GM21390 (cell line): ENCODE results near the gene PELI2.
A peak's percentile ranks its signal among the peaks of the same experiment; 100 is the strongest.

Experiments used
- ATAC-seq: cut with Tn5 transposase; IDR thresholded peaks from one replicate; pipeline ENCODE4 v1.9.1; 2021; ENCODE audit not compliant: unreplicated experiment

Gene PELI2, protein sequence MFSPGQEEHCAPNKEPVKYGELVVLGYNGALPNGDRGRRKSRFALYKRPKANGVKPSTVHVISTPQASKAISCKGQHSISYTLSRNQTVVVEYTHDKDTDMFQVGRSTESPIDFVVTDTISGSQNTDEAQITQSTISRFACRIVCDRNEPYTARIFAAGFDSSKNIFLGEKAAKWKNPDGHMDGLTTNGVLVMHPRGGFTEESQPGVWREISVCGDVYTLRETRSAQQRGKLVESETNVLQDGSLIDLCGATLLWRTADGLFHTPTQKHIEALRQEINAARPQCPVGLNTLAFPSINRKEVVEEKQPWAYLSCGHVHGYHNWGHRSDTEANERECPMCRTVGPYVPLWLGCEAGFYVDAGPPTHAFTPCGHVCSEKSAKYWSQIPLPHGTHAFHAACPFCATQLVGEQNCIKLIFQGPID

DNA sequence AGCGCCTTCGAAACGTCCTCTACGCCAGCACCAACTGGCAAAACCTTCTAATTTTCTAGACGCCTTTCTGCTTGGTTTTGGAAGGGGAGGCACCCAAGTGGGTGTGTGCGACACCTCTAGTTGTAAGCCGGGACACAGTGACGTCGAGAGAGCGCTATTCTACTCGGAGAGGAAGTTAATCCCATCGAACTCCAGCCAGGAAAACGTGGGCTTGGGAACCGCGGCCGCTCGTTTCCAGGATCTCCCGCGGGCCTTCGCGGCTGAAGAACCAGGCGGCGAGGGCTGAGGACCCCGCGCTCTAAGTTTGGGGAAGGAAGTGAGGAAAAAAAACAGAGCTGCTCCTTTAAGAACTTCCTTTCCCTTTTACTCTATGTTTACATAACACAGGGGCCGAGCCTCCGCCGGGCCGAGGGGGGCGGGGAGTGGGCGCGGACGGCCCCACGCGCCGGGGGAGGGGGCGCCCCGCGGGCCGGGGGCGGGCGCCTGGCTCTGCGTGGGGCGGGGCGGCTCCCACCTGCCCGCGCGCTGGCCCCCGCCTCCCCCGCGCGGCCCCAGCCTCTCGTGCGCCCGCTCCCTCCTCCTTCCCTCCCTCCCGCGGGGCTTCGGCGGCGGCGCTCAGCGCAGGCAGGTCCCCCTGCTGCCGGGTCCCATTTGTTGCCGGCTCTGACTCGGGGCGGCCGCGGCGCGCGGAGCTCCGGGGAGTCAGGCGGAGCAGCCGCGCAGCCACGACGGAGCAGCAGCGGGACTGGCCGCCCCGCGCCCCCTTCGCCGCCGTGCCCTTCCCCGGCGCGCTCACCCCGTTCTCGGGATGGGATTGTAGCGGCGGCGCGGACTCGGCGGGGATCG lies at the start of gene PELI2:
TSS of gene PELI2 (plus strand) at position 647 of the 846 bp plus-strand sequence. CDS start 250 bp downstream, outside the sequence.
- peak; percentile 81 for ATAC-seq

DNA sequence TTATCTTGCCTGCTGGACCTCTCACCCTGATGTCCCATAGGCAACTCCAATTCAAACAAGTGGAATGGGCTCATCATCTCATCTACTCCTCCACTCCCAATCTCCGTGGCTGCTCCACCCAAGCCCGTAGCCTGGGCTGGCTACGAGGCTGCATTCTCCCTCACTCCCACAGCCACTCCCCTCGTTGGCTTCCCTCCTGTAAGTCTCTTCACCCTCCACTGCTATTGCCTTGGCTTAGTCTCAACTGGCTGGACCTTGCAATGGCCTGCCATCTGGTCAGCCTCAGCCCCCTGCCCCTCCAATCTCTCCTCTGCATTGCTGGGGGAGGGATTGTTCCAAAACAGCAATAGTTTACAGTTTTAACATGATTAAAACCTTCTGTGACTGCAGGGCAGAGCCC lies 44.4 kb upstream of the PELI2 start:
- ATAC-seq, result no peak

DNA sequence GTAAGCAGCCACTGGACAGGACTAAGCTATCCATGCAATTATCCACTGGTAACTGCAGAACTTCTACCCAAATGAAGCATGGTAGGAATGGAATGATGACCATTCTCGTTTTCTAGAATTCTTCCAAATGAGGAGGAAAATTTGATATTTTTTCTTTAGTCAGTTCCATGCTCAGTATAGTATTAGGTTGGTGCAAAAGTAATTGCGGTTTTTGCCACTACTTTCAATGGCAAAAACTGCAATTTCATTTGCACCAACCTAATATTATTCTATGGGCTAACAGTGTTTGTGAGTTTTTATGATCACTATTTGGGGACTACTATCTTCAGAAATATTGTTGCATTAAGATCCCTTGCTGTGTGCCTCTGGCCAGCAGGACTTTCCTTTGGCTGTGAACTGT lies 42.9 kb upstream of the PELI2 start:
- ATAC-seq, result no peak

DNA sequence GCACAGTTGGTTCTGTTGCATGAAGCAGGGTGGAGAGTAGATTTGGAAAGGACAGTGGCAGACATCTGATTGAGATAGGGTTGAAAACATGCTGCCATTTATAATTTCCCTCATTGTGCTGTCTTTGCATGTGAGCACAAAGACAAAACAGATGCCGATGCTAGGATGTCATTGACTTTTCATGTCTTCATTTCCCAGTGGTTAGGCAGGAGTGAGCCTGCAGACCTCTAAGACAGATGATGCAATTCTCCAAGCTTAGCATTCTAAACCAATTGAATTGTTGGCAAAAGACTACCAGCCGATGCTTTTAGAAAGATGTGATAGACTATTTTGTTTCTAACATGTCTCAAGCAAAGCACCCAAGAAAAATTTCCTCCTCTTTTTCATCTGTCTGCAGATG lies 37.1 kb upstream of the PELI2 start:
- no peak for ATAC-seq

DNA sequence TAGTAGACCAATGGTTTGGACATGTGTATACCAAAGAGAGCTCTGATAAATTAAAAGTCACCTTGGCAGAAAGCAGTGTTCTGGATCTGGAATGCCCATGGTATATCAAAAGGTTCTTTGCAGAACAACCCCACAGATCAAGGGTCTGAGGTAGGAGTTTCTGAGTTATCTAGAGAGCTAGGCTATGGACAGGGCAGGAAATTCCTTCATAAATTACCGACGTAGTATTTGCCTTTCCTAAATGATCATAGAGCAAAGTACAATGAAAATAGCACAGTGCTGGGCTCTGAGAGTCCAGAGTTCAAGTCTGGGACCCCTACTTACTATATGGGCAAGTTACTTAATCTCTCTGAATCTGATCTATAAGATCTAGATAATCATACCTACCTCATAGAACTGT lies 35.3 kb upstream of the PELI2 start:
- ATAC-seq, result no peak

DNA sequence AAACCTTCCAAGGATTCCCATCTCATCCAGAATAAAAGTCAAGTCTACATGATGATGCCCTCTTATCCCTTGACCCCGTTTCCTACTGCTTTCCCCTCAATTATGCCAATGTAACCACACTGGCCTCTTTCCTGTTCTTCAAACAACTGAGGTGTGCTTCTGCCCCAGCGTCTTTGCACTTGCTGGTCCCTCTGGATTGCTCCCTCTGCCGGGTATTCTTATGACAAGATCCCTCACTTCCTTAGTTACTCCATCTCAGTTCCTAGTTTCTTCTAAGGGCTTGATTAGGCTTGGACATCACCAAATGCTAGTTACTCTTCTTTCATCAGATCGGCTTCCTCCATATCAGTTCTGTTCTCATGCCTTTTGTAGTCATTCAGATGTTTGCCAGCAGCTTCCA lies 32.7 kb upstream of the PELI2 start:
- ATAC-seq, result no peak

DNA sequence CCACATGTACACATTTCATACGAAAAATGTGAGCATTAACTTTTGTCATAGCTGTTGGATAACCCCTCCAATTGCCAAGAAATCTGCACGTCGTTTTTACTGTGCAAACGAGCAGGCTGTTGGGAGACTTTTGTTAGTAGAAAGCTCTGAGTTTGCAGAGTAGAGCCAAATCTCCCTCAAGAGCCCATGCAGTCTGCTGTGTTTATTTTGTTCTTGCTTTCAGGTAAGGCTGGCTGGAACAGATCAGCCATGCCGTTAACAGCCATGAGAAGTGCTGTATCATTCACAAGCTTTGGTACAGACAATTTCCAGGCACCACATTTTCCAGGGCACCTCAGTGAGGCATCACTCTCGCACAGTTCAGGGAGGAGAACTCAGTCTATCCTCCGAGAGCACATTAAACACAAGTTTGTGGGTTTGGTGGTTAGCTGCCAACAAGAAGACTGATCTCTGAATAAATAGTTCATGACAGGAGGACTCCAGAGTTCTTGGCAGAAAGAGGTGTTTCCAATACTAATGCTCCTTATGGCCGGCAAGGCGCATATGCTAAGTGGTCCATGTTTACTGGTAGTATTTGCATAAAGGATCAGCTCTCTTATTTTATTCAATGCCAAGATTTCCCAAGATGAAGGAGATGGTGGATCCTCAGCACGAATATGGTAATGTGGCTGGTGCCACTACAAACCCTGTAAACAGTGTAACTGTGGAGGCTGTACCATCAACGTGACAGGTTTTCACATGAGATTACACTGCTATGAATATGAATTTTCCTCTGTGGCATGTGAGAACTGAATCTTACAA lies 30.3 kb upstream of the PELI2 start:
- no peak for ATAC-seq

DNA sequence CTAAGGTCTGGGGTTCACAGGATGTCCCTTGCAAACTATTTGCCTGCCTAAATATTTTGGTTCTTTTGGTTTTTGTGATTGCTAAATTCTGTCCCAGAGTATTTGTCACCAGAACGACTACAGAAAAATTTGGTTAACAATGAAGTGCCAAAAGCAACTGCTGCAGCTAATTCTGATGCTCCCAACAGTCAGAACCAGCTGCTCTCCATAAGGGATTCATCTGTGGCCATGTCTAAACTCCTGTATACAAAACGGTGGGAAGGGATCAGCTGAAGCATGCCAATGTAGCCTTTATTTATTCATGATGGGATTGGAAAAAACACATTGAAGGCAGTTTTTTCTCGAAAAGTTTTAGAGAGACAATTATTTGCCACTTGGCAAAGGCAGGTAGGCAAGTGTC lies 29.3 kb upstream of the PELI2 start:
- ATAC-seq, result no peak

DNA sequence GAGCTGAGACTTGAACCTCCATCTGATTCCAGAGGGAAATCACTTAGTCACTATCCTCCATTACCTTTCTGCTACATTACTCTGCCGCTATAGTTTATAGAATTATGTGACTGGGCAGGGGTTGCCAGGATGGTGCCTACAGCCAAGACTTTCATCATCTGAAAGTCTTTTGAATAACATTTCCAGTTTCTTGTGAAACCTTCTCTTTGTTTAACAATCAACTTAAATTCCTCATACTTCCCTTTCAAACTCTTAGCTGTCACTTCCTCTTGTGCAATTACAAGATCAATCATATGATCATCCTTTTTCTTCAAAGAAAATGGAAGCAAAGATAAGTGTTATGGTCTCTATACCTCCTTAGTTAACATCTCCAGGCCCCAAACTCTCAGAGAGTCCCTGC lies 25.4 kb upstream of the PELI2 start:
- ATAC-seq, result no peak

DNA sequence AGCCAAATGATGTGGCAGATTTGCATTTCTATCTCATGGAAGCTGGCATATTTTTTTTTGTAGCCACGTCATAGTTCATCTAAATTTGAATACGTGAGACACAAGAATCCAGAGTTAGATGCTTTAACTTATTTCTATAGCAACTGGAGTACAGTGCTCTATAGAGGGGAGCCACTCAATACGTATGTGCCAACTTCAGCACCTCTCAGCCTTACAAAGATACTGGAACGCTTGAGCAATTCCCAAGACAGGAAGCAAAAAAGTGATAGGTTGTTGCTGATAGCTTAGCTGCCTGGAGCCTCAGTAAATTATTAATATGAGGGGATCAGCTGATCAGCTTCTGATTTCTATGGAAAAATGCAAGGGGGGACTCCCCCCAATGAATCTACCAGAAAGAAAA lies 24.1 kb upstream of the PELI2 start:
- ATAC-seq, result no peak

DNA sequence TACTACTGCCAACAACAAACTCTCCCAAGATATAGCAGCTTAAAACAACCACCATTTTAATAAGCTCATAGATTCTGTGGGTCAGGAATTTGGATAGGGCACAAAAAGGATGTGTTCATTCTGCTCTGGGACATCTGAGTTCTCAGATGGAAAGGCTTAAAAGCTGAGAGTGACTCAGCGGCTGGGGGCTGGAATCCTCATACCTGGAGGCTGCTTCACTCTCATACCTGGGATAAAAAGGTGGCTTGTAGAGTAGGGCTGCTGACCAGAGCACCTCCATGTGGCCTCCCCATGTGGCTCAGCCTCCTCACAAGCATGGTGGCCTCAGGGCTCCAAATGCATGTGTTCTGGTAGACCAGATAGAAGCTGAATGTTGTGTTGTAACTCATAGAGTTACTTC lies 20.2 kb upstream of the PELI2 start:
- ATAC-seq, result no peak

DNA sequence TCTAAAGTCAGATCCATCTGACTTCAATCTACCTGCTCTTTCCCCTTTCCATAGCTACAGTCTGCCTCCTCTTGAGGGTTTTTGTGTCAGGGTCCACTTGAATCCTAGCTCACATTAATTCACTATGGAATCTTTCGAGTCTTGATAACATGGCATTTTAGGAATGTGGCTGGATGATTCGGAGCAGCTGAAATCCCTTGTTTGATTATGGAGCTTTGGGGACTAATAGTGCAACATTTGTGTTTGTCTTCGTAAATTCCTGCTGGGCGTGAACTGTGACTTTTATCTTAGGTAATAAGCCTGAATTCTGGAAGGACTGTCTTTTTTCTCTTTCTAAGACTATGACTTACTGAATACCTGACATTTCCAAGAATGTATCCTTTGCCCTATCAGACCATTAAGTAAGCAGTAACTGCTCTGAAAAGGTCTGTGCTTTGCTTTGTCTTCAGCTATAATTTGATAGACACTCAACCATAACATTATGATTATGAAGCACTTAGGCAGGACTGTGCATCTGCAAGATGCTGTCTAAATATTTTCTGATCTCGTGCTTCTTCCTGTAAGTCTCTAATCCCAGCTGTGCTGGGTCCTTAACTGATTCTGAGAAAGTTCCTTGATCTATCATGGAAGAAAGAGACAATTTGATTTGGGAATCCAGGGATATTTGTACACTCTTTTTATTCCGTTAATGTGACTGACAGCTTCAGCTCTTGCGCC lies 19.0 kb upstream of the PELI2 start:
- no peak for ATAC-seq

DNA sequence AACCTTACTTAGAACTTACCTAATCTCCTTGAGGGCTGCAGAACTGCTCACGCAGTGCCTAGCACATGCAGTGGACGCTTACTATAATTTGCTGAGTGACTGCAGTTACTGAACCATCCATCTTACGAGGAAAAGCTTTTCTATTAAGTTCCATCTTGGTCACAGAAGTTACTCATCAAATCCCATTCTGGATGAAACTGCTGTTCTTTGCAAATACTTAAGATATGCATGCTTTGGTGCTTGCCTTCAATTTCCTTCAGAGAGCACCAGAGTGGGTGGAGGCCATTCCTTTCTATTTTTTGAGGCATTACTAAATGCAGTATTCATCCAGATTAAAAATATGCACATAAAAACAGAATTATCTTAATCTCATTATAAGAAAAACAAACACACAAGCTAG lies 17.7 kb upstream of the PELI2 start:
- ATAC-seq, result no peak

DNA sequence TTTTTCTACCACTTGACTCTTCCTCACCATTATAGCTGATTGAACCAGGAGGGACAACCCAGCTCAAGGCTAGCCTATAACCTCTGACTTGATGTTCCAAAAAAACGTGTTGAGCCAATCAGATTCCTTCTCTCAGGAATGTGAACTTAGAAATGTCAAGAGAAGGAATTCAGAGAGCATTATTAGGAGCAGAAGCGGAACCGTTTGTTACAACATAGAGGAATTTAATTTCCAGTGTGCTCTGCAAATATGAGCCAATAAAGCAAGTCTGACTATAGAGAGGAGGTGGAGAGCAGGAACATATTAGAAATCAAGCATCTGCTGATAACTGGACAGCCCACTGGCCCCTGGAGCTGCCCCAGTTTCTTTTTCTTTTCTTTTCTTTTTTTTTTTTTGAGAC lies 15.3 kb upstream of the PELI2 start:
- no peak for ATAC-seq

DNA sequence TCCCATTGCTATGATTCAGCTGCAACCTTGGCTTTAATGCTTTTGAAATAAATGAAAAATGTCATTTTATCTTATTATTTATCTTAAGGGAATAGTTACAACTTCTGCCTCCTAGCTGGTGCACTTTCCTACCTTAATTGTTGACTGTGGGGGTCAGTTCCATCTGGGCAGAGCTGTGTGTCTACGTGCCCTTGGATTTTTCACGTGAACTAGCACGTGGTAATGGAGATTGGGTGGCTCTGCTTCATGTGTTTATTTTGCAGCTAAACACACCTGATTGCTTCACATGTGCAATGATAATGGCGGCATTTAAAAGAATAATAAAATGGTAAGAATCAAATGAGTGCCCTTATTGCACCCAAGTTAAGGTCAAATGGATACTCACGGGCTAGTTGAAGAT lies 10.6 kb upstream of the PELI2 start:
- no peak for ATAC-seq

DNA sequence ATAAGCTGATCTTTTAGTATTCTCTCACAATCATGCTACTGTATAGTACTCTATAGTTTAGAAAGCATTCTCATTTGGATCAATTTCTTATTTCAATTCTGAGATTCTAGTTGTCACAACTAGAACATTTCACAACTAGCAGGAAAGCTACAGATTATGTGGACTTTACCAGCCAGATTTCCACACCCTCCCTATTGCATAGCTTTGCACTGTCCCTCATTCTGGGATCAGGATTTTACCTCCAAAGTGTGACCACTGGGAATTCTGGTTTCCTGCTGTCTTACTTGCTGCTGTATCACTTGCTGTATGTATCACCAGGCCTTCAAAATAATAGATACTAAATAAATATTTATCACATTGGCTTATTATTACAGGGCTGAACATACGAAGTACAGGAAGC lies 10.2 kb upstream of the PELI2 start:
- no peak for ATAC-seq

DNA sequence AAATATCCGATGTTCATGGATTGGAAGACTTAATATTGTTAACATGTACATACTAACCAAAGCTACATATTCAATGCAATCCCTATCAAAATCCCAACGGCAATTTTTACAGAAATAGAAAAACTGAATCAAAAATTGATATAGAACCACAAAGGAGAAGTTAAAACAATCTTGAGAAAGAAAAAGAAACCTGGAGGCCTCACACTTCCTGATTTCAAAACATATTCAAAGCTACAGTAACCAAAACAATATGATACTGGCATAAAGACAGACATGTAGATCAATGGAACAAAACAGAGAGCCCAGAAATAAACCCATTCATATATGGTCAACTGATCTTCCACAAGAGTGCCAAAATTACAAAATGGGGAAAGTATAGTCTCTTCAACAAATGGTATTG lies 5.4 kb upstream of the PELI2 start:
- ATAC-seq, result no peak

DNA sequence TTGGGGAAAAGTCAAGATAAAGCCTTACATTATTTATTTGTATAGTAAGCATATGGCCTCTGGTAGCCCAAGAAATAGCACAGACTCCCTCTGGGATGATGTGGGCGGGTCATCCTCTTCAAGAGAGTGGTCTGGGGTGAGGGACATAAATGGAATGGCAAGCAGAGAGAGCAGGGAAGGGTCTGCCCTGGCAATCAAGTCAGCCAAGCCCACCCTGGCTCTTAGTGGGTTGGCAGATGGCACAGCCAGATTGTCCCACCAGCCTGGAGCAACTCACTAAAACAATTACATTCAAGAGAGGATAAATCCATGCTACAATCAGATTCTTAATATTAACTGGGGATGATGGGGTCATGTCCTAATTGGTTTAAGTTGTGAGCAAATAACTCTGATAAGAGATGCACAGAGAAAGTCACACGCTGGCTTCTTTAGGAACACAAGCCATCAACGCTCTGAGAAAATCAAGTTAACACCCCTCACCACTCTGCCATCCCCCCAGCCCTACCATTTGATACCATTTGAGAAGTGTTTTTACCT lies 2.8 kb upstream of the PELI2 start:
- no peak for ATAC-seq

DNA sequence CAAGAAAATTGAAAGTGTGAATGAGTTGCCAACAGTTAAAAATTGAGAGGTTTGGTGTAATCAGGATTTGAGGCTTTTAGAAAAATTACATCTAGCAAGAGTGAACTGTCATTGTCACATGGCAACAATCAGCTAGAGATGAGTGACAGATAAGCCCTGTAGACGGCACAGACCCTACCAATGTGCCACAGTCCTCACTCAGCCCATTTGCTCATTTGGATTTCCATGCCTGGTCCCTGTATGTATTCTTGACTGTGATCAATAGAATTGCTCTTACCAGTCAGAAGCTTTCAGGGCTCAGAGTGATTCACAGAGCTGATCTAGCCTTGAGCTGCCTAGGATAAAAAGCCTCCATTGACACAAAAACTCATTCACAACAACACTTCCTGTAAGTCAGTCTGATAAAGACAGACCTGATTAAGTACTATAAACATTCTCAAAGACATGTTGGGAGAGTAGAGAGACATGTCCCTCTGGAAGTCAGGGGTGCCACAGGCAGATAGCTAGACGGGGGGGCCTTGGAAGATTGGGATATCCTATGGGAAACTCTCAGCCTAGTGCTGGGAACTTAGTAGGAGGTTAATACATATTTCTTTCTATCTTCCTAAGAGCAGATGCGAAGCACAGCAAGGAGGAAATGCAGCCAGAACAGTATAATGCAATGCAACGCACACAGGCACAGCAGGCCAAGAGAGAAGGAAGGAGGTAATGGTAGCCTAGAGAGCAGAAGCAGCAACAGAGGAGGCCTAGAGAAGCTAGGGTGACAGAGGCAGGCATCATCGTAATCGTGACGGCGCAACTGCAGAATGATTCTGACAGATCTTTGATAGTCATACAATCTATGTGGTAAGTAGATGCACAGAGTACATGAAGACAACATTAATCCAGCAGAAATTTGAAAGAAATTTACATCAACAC lies 2.0 kb upstream of the PELI2 start:
- no peak for ATAC-seq
